GM18907 (cell line): ENCODE results near the gene MSANTD2.

Experiments
- ATAC-seq: cut with Tn5 transposase; IDR thresholded peaks from one replicate; pipeline ENCODE4 v1.9.1; 2021; ENCODE audit warnings: mild to moderate bottlenecking, moderate library complexity; ENCODE audit not compliant: unreplicated experiment

The MSANTD2 gene

GRCh38 chr11:124739479-124740276 is 60.5 kb downstream of the MSANTD2 start, which contains the start of gene NRGN:
Gene NRGN (plus strand): TSS chr11:124739942. CDS start chr11:124740085, 143 bp downstream.
- ATAC-seq: peak; percentile 97

- ATAC-seq: no peak
These were observed 61.3 kb downstream of the MSANTD2 start for GRCh38 chr11:124738713-124739478.

- no peak for ATAC-seq
These were observed 62.4 kb downstream of the MSANTD2 start for GRCh38 chr11:124737638-124738305.

GRCh38 chr11:124736736-124737135 is 63.5 kb downstream of the MSANTD2 start:
- ATAC-seq: no peak

GRCh38 chr11:124732230-124732629 is 68.0 kb downstream of the MSANTD2 start:
- no peak for ATAC-seq

- ATAC-seq: no peak
These were observed 70.6 kb downstream of the MSANTD2 start for GRCh38 chr11:124729571-124729970.

GRCh38 chr11:124728134-124728533 is 72.1 kb downstream of the MSANTD2 start:
- ATAC-seq: no peak

- ATAC-seq: no peak
These were observed 72.7 kb downstream of the MSANTD2 start for GRCh38 chr11:124727474-124727873.

GRCh38 chr11:124725719-124726105 is 74.5 kb downstream of the MSANTD2 start:
- peak; percentile 15 for ATAC-seq

GRCh38 chr11:124724979-124725718 is 75.1 kb downstream of the MSANTD2 start:
- peak; percentile 98 for ATAC-seq

- no peak for ATAC-seq
These were observed 78.0 kb downstream of the MSANTD2 start for GRCh38 chr11:124722176-124722575.

GRCh38 chr11:124719534-124719933 is 80.7 kb downstream of the MSANTD2 start:
- ATAC-seq: no peak

GRCh38 chr11:124718801-124719200 is 81.4 kb downstream of the MSANTD2 start:
- ATAC-seq: no peak

- peak; percentile 61 for ATAC-seq
These were observed 82.2 kb downstream of the MSANTD2 start for GRCh38 chr11:124717786-124718651.

GRCh38 chr11:124717421-124717785 is 82.8 kb downstream of the MSANTD2 start:
- no peak for ATAC-seq

- no peak for ATAC-seq
These were observed 83.6 kb downstream of the MSANTD2 start for GRCh38 chr11:124716591-124716990.
